GM12872 (cell line): ENCODE data around the gene RRBP1.

Experiments used
- CTCF ChIP-seq: IDR thresholded peaks from 3 replicates; pipeline ENCODE4 v1.5.1; 2011; ENCODE audit warnings: low read depth, mild to moderate bottlenecking, low read length, moderate library complexity; ENCODE audit not compliant: insufficient read depth

The RRBP1 gene

GRCh38 chr20:17657898-17658647 is 24.0 kb downstream of the RRBP1 start:
- TF ChIP-seq CTCF, result no peak

DNA sequence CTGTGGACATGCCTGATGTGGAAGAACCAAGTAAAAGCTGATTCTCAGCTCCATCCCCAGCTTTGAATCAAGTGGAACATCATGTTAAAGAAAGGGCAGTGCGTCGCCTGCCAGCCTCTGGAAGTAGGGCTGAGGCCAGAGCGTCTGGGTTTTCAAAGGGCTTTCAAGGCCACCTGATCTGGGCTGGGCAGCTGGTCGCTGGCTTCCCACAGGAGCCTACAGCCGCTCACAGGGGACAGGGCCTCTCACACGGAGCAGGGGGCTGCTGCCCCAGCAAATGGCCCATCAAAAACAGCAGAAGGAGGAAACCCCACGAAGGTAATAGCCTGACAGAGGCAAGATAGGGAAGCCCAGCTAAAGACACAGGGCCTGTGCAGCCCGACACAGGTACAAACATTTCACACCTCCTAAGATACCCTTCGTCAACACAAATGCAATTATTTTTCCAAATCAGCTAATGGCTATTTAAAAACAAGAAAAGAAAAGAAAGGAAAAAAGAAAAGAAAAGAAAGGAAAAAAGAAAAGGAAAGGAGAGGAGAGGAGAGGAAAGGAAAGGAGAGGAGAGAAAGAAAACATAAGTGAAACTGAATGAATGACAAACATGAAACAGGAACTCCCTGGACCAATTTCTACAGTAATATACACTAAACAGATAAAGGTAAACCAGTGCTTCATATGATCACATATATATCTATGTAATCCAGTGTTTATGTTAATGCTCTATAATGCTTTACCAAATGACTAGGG is 24.8 kb downstream of the RRBP1 start:
- TF ChIP-seq CTCF, result no peak

GRCh38 chr20:17655865-17656479 is 26.1 kb downstream of the RRBP1 start:
- TF ChIP-seq CTCF, result no peak

GRCh38 chr20:17655286-17655651 is 26.8 kb downstream of the RRBP1 start:
- TF ChIP-seq CTCF, result no peak

DNA sequence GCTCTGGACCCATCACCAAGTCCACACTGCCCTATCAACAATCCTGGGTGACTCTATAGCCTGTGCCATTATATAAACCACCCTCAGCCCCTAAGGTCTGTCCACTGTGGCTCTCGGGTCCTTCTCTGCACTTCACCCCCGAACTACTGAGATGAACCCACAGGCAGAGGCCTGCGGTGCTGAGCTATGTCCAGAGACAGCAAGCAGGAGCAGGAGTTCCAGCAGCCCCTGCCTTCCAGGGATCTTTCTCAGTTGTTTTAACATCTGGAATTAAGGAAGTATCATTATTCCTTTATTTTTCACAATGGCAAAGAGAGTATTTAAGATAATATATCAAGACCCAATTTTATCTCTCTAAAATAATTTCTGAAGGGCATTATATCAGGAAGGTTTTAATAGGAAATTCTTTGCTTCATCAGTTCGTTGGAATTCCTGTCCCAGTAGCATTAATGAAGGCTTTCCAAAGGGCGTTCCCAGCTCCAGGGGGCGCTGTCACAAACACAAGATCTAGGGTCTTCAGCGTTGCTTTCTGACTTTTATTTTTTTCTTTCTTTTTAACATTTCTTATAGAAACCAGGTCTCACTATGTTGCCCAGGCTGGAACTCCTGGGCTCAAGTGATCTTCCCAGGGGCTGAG is 27.3 kb downstream of the RRBP1 start:
- TF ChIP-seq CTCF, result peak; percentile 45

DNA sequence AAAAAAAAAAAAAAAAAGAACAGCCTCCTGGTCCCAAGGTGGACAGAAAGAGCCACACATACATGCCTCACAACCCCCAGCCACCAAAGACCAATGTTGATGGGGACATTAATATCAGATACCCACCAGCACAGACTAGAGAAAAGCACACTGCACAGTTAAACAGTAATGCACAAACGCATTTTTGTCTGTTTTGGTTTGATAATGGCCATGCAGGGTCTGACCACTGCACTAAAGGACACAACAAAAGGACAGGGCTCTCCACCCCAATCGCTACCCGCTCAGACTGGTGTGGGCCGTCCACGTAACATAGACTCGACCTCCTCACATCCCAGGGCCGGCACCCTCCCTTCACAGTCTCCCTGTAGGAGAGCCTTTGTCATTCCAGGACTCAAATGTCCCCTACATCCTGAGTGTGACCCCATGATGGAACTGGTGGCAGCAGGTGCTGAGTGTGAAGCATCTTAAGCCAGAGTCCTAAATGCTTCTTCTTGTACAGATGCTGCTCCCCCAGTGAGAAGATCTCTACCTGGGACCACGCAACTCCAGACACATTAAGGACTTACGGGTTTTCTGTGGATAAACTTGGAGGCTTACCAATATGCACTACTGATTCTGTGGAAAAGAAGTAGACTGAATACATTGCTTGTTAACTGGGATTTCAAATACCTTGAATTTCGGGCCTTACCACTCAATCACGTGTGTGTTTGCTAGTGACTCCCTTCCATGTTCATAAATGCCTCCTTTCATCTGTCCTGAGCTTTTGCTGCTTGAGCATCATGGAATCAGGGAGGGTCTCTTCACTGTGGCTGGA is 28.0 kb downstream of the RRBP1 start:
- TF ChIP-seq CTCF, result no peak
